Measurements from ENCODE around the gene MAP2K5. TPM values are rescaled to one million over a fixed set of nuclear protein-coding genes. Genes with fewer than 3 reads are reported as not detected.

The MAP2K5 gene
- polyA plus RNA-seq, 1 donor, result 16.7 TPM

DNA sequence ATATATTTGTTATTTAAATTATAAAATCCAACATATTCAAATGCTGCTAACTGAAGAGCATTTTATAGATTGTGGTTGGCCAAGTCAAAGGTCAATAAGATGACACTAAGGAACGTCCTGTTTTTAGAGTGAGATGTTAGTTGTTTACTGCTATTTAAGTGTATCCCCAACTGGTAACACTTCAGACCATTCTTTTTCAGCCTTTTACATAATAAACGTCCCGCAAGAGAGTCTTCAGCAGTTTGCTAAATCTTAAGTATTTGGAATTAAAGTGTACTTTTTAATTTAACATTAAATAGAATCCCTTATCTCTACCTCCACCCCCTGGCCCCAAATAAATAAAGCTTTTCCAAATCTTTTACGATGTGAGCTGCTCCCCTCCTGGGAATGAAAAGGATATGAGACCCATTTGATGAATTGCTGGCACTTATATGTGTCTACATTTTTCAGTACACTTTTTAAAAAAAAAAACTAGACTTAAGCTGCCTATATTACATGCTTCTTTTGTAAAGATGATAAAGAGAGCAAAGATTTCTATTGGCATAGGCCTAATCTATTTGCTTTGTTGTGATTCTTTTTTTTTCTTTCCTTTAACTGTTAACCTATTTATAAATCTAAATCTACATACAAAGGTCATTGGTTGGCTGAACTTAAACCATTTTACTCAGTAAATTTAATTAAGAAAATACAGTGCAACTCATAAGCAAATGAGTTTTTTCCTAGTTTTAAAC, 181.0 kb downstream of the MAP2K5 start:
- DNase-seq (ENCODE audit: low read depth), result no peak

DNA sequence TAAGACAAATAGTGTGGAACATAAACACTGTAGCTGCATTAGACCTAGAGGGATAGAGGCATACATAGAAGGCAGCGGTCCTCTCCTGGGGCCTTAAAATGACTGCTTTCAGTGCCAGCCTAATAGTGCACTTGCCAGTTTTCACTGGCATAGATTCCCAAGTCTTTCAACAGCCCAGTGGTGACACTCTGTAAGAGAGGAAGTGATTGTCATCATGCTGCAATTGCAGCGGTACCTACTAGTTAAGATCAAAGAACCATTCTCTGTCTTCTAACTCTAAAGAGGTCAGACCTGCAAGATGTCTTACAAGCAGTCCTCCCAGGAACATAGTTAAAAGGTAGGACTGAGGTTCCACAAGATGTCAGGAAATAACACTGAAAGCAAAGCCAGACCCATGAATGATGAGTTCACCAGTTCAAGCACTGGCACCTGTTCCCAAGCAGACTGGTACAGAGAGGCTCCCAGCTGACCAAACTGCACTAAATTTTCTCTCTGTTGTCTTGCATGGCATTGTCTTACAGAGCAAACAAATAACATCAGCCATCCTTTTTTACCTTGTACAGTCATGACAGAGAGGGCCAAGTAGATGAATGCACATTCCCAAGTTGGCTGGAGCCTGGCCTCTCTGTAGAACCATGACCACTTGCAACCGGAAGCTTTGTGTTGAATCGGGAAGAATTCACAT, 182.3 kb downstream of the MAP2K5 start:
- no peak for DNase-seq (ENCODE audit: low read depth)

DNA sequence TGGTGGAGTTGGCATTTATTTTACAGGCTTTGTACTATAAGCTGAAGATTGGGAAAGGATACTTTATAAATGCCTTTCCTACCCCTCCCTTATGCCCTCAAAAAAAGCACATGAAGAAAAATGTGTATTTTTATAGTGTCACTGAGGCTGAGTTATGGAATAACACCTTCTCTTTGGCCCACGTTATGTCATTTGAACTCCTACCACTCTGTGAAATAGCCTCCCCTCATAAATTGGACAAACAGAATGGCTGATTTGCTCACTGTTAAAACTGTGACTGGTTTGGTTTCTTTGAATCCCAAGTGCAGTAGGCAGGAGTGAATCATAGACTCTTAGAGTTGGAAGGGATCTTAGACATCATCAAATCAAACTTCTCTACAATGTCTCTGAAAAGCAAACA, 187.6 kb downstream of the MAP2K5 start:
- DNase-seq (ENCODE audit: low read depth), result no peak

DNA sequence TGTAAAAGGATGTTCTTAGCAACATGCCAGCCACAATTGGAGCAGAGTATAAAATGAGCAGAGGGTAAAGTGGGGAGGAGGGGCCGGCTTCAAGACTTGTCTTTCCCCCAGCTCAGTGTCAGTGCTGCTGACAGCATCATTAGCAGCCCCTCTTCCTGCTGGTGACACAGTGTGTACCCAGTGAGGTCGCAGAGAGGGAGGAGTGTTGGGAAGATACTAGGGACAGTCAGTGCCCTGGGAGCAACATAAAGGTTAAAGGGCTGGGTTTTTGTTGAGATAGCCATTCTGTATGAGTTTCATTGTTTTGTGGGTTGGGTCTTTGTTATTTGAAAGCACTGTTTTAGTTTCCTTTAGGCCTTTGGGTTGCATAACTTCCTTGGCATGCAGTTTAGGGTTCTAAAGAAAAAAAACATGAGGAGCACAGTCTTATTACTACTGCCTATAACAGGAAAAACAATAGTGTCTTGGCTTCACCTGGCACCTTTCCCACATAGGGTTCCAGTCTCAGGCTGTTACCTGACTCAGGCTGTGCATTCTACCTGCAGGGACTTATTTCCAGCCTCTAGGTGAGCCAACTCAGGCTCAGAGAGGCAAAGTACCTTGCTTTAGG, 188.7 kb downstream of the MAP2K5 start:
- no peak for DNase-seq (ENCODE audit: low read depth)

DNA sequence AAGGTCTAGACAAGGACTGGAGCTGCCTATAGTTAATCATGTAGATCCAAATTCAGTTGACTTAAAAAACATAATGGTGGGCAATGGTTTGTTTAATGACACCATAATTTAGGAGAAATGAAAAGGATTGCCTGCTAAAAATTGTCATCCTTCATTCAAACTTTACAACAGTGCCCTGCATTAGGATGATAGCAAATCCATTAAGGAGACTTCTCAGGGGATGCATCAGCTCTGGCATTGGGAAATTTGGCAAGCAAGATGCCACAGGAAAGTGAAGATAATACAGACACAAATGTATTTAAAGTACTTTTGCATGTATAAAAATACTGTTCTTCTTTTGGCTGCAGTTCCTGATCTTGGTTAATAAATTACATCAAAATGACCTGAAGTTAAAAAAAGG, 189.7 kb downstream of the MAP2K5 start:
- no peak for DNase-seq (ENCODE audit: low read depth)

DNA sequence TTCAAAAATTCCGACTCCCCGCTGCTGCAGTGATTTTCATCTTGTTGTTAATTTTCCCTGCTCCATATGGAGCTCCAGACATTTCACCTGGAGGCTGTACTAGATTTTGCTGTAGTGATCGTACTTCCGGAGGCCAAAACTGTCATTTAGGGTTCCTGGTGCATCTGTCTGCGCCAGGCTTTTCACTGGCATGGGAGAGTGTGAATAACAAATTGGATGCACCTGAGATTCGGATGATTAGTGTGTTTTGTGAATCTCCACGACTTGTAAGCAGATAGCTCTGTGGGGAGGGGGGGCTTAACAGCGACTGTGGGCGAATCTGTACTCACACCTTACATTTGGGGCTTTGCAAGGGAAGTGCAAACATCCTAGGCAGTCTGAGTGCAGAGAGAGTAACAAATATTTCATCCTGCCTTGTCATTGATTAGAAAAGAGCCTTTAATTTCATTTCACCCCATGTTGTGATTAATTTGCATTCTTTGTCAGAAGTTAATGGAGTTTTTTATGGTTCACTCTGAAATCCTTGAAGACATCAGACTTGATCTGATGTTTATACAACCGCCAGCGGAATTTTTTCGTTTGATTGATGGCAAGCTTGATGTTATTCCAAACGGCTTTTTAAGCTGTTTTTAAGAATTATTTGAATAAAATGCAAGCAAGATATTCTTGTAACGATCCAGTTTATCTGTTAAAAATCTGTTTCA, 190.3 kb downstream of the MAP2K5 start:
- no peak for DNase-seq (ENCODE audit: low read depth)

DNA sequence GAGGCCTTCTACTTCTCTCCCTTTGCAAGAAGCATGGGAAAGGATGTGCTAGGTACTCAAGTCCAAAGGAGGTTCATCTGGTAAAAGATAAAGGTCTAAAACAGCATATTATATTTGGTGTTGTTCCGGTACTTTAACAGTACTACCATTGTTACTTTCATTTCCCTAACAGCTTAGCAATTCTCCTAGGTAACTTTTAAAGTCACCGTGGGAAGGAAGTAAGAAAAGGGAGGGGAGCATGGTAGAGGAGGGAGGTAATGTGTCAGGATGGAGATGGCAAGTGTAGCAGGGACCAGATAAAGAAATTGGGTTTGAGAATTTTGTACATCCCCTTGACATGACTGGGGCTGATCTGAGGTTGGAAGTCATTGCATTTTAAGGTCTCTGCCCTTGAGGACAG, 193.4 kb downstream of the MAP2K5 start:
- DNase-seq (ENCODE audit: low read depth), result no peak

DNA sequence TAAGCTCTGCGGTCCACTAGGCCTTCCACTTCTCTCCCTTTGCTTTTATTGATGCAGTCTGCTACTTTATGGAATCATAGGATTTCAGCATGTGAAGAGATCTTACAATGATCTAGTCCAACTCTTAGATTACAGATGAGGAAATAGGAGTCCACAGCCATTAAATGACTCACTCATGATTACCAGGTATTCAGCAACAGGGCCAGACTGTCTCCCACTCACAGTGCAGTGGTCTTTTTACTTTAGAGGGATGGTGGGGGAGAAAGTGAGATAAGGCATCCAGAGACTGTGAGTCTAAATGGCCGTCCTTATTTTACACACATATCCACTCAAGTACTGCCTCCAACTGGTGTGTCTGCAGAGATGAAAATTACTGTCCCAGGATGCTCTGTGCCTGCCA, 194.3 kb downstream of the MAP2K5 start:
- DNase-seq (ENCODE audit: low read depth), result no peak

DNA sequence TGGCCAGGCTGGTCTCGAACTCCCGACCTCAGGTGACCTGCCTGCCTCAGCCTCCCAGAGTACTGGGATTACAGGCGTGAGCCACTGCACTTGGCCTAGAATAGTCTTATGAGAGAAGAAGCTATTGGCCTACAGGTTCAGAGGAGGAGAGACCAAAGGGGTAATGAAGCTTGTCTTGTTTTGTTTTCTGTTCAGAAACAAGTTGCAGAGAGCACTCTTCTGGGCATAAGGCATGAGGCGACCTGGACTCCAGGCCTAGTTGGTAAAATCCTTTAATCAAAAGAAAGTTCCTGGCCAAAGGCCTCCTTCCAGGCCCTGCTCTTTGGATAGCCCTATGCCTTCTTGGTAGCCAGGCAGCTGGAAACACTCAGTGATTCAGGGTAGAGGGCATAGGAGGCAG, 195.6 kb downstream of the MAP2K5 start:
- DNase-seq (ENCODE audit: low read depth), result no peak

DNA sequence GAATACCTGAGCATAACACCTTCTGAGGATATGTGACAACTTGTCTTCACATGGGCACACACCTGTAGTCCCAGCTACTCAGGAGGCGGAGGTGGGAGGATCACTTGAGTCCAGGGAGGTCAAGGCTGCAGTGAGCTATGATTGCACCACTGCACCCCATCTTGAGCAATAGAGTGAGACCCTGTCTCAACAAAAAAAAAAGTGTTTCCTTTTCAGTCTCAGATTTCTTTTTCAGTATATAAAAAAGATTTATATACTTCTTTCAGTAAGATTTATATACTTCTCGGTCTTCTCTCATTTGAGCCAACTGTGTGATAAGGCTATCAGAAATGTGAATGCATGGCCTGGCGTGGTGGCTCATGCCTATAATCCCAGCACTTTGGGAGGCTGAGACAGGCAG, 197.9 kb downstream of the MAP2K5 start:
- DNase-seq (ENCODE audit: low read depth), result no peak

DNA sequence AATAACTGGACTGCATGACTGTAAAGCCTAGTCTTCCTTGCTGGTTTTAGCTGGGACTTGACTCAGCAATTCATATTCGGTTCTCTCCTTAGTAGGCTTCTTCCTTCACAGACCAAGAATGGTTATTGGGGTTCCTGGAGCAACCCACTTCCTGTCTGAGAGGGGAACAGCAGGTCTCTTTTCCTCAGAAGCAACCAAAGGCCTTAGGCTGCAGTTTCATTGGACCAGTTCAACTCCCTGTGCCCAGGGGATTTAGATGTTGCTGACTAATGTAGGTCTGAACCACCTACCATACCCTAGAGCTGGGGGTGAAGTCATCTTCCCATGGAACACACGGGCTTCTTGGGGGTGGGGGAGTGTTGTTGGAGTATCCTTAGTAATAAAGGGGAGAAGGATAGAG, 198.8 kb downstream of the MAP2K5 start:
- DNase-seq (ENCODE audit: low read depth), result no peak

DNA sequence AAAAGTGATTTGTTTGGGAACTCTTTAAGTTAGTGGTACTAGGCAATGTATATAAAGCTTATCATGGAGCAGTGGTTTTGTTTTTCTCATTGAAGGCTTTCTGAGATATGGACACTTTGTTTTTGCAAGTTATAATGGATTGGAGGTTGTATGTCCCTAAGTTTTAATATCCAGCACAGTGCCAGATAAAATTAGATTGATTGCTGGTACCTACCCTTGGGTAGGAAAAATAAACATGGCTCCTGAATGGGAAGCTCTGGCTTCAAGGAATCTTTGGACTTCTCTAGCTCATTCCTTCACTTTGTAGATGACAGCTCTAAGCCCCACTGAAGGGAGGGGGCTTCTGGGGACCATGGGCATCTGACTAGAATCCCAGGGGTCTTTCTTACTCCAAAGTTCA, 201.1 kb downstream of the MAP2K5 start:
- no peak for DNase-seq (ENCODE audit: low read depth)

DNA sequence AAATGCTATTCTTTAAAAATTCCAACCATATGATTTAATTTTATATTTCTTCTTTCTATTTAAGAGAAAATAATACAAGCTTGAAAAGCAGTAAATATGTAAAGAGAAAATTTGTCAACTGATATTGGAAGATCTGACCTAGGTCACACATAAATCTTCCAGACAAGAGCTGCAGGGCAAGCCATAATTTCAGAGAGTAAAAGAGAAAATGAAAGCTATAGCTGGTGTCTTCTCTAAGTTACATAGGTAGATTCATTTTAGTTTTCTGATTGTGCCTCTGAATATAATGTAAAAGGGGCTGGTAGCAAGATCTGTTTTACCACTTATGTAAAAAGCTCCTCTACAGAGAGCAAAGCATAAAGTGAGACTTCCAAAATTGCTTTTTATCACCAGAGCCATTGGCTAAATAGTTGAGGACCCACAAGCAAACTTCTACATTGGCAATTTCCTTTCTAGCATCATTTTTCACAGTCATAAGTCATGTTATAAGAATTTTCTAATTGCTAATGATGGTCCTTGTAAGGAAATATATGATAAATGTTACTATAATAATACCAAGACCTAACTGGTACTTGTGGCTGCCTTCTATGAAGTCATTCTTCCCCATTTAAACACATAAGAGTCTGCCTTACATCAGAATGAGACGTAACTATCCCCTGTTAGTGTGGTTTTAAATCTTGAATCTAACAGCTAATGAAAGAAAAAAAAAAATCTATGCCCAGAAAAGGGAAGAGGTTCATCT, 202.0 kb downstream of the MAP2K5 start:
- no peak for DNase-seq (ENCODE audit: low read depth)

DNA sequence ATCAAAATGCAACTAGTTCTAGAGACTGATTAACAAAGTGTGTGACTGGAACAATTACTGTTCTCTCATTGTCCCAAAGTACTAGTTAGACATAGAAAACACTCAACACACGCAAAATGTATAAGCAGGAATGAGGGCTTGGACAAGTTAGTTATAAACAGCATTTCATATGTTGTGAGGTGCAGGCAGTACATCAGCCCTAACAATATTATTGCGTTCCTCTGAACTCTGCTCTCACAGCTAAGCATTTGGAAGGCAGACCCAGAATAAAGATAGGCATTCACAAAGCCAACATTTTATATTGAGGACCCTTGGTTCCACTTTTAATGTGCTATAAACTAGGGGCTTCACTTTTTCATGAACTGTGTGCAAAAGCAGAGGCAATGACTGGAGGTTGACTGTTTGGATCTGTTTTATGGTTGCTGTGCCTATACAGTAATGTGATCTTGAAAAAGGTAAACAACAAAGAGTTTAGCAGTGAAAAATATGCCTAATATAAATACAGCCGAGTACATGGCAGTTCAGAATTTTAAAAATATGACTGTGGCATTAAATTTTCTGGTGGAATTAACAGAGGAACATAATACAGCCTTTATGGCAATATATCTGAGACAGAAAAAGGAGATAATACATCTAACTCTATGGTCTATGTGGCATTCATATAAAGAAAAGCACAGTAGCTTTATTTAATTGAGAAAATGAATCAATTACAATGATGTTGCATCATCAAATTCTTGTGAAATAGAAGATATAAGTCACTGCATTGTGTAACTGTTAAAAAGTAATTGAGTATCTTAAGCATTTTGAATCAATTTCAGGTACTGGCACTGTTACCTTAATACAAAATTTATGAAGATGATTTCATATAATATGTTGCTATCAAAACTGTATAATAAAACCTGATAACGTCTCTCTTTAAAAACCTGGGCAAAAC, 202.8 kb downstream of the MAP2K5 start:
- DNase-seq (ENCODE audit: low read depth), result no peak

DNA sequence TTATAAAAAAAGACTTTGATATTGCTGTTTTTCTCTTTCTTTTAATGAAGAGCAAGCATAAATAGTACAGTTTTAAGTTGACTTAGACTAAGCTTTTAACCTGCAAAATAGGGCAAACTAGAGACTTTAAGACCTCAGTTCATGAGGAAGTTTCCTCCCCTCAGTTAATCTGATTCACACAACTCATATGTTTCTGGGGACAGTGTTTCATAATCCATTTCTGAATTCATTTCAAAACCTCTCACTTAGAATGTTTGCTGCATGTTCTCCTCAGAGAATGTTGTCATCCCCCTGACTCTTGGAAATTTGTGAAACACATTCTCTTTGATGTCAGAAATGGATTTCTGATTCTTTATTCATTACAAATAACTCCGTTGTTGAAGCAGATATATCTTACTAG, 203.5 kb downstream of the MAP2K5 start:
- DNase-seq (ENCODE audit: low read depth), result no peak

DNA sequence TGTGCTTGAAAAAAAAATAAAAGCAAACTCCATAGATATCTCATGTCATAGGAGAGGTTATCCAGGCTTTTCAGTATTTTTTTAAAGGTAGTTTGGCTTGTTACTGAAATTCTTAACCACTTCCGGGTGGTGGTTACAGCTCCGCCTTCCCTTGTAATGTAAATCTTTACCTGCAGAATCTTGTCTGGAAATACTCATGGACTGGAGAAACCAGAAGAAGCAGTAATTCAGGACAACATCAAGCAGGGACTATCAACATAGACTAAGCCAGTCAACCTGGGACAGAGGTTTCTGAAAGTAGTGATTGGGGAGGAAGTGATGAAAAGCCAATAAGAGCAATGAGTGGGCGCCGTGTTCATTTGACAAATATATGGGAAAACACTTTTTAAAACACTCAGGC, 203.9 kb downstream of the MAP2K5 start:
- DNase-seq (ENCODE audit: low read depth), result no peak

DNA sequence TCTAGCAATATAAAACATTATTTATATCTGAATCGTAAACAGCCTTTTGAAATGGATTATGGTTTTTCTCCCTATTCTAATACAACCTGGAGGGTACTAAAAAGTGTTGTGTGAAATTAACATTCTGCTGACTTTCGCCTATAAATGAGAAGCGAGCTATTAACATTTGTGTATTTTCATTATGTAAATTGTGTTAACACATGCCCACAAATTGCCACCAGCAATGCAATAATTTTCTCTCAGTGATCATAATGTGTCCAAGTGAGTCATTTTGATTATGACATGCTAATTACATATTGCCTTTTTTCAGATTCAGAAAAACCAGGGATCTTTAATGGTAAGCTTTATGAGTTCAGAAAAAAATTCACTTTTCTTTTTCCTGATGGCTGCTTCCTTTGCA, 205.4 kb downstream of the MAP2K5 start:
- no peak for DNase-seq (ENCODE audit: low read depth)

DNA sequence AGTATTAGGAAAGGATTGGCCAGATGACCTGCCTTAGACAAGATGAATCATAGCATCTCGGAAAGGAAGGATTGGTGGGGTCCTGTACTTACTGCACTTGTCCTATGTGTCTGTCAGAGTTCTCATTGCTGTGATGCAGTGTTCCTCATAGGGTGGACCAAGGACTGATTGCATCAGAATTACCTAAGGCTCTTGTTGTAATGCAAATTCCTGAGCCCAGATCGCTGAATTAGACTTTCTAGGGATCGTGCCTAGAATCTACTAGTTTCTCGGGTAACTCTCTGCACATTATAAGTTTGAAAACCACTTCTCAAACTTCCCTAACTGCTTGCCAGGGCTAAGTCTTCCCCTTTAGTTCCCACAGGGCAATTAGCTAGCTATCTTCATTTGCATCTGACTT, 207.9 kb downstream of the MAP2K5 start:
- no peak for DNase-seq (ENCODE audit: low read depth)

DNA sequence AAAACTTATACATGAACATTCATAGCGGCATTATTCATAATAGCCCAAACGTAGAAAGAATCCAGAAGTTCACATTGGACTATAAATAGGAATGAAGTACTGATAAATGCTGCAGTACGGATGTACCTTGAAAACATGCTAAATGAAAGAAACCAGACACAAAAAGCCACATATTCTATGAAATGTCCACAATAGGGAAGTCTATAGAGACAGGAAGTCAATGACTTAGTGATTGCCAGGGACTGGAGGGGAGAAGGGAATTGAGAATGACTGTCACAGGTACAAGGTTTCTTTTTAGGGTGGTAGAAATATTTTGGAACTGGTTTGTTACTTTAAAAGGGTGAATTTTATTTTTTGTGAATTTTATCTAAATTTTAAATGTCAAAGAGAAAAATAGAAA, 211.4 kb downstream of the MAP2K5 start:
- DNase-seq (ENCODE audit: low read depth), result no peak

DNA sequence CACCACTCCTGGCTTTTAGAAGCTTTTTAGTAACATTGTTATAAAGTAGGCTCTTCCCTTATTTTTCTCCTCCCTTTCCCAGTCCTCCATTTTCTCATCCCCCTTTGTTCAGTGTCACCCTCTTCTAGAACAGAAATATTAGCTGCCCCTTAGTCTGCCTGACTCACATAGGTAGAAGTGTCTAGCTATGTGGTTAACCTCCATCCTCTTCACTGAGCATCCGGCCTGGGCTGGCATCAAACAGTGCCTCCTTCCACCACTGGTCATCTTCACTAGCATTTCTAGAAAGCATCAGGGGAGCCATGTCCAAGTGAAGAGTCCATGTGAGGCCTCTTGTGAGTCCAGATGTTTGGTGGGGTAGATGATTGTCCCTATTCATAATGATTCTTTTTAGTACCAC, 212.8 kb downstream of the MAP2K5 start:
- DNase-seq (ENCODE audit: low read depth), result no peak

DNA sequence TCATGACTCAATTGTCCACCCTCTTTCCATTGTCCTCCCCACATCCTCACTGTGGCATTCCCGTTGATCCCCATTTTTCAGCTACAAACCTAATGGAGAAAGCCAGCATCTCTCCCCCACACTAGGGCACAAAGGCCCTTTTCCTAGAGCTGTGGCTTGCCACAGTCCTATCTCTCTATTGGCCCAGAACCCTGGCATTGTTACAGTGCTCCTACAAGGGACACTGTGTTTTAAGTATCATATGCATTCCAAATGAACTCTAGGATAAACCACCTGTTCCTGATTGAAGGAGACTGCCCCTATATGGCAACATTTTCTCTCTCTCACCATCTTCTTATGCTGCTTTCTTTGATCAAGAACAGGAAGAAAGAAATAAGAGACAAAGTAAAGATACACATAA, 213.4 kb downstream of the MAP2K5 start:
- no peak for DNase-seq (ENCODE audit: low read depth)

Measured in forelimb muscle (tissue), 1 donor.